HK-2 (cell line): ENCODE measurements around the gene SOBP.
A peak's percentile ranks its signal among the peaks of the same experiment; 100 is the strongest.
"Not testable (repeated sequence)": the region's sequence is repeated elsewhere in the genome, so short reads cannot be mapped to it uniquely, and the experiment has no call there.

Source experiments
- DNase-seq: peaks from one replicate; pipeline ENCODE4 v3.0.0-alpha.2; 2018; ENCODE audit not compliant: unreplicated experiment

SOBP gene

DNA sequence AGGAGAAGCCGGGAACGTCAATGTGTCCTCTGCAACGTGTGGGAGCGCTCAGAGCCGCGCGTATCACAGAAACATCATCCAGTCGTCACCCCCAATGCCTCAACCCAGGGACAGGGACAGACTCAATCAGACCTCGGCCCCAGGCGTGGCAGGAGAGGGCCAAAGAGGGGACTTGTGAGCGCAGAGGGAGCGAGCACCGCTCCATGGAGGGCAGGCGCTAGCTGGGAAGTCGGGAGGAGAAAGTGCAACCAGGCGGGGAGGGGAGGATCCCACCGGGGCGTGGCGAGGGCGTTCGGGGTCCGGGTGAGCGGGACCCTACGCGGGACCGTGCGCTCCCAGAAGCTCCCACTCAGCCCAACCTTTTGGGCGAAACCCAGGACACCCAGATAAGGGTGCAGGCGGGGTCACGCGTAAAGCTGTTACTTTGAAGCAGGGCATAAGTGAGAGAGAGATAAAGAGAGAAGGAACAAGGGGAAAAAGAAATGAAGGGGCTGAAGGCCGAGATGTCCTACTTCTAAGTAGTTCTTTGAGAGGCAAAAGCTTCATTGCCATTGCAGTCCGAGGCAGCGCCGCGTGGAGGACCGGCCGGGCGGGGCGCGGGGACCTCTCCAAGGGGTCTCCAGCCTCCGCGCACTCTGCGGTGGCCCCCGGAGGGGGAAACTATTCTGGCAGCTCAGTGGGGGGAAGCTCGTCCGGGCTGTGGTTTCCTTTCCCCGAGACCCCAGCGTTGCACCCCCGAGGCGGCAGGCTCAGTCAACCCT is 862 bp upstream of the SOBP start:
- DNase-seq: peak; percentile 2

- DNase-seq: peak; percentile 20
Measured at GRCh38 chr6:107490566-107491137, 735 bp downstream of the SOBP start.

DNA sequence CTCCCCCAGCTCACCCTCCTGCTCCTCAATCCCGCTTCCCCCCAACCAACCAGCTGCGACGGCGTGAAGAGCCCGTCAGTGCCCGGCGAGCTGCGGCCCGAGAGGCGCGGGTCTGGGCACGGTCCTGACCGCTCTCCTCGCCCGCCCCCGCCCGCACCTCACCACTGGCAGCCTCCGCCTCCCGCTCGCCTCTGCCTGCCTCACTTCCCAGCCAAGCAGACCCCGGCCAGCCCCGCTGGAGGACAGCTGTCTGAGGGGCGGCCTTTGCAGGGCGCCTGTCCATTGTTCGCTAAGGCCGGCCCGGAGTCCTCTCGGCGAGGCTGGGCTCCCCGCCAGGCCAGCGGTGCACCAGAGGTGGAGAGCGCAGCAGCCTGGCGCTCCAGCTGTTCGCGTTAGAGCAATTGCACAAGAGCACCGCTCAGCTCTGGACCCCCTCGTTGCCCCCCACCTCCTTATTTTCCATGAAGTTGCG is 1.3 kb downstream of the SOBP start:
- peak; percentile 1 for DNase-seq

- no peak for DNase-seq
Measured at GRCh38 chr6:107491760-107492660, 2.1 kb downstream of the SOBP start.

GRCh38 chr6:107493158-107494057 is 3.5 kb downstream of the SOBP start:
- DNase-seq: no peak

GRCh38 chr6:107495196-107495643 is 5.3 kb downstream of the SOBP start:
- no peak for DNase-seq

DNA sequence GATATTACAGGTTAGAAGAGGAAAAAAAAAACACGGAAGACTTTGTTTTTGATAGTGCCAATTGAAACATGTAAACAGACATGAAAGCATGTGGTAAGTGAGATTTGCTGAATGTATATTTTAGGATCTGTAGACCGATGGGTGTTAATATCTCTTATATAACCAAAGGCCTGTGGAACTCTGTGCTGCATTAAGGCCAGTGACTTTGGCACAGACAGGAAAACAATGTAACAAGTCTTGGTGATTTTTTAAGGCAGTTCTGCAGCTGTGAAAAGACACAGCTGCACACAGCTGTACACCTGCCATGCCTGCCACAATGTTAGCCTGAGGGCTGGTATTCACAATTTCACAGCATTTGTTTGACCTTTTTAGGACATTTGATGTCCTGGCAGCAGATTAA is 6.1 kb downstream of the SOBP start:
- DNase-seq: no peak

GRCh38 chr6:107496892-107497684 is 7.2 kb downstream of the SOBP start:
- no peak for DNase-seq

DNA sequence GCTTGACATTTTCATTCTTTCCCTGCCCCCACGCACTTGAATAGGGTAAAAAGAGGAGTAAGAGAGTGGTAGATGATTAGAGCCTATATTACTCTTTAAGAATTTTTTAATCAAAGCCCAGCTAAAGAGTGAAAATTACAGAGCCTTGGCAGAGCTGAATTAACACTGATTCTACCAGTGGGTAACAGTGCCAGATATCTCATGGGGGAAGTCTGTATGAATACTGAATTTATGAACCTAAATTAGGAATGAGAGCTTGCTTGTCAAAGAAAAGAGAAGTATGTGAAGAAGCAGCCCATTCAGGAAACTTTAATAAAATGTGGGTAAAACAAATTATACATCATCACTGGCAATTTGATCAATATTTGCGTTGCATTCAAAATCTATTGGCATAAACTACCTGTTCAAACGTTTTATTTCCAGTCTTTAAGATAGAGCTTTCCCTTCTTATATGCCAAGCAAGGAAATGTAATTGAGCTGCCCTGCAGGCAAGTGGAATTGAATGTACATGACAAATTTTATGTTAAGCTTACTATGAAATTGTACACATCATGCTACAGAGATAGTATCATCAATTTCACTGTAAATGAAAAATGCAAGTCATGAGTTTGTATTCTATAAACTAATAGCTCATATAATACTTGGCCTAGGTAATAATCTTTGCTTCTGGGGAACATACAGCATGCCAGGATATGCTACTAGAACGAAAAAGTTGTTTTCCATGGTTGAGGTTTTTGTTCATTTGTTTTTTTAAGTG is 14.5 kb downstream of the SOBP start:
- no peak for DNase-seq

DNA sequence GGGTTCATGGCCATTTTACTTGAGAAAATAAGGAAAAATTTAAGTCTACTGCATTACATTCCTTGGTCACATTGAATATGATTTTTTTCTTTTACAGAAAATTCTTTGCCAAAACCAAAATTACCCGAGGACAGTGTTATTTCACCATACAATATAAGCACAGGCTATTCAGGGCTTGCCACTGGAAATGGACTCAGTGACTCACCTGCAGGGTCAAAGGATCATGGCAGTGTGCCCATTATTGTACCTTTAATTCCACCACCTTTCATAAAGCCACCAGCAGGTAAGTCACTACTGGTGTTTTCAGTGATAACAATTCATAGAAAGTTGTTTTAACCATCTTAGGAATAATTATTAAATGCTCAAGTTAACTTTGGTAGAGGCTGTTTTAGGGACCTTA is 16.2 kb downstream of the SOBP start:
- DNase-seq: no peak

- DNase-seq: no peak
Measured at GRCh38 chr6:107509506-107509905, 19.6 kb downstream of the SOBP start.

DNA sequence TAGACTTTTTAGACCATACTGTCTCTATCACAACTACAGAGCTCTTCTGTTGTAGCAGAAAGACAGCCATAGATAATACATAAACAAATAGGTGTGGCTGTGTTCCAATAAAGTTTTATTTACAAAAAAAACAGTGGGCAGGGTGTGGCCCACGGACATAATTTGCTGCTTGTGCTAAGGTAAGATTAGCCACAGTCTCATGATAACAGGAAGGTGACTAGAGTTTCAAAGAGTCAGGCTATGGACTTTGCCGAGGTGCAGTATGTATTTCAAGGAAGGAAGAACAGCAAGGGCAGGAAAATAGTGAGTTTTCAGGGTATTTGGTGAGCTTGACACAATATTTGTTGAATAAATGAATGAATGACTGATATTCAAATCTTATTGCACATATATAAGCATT is 20.2 kb downstream of the SOBP start:
- DNase-seq: no peak

- no peak for DNase-seq
Measured at GRCh38 chr6:107511511-107511993, 21.6 kb downstream of the SOBP start.

GRCh38 chr6:107513214-107513613 is 23.3 kb downstream of the SOBP start:
- no peak for DNase-seq

DNA sequence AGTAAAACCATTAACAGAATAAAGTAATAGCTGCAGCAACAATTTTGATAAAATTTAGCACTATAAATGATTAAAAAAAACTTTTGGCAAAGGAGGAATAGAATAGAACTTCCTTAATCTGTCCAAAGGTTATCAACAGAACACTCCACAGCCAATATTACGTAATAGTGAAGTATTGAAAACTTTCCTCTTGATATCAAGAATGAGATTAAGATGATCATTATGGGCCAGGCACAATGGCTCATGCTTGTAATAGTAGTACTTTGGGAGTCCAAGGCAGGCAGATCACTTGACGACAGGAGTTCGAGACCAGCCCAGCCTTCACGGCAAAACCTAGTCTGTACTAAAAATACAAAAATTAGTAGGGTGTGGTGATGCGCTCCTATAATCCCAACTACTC is 26.0 kb downstream of the SOBP start:
- DNase-seq: no peak

DNA sequence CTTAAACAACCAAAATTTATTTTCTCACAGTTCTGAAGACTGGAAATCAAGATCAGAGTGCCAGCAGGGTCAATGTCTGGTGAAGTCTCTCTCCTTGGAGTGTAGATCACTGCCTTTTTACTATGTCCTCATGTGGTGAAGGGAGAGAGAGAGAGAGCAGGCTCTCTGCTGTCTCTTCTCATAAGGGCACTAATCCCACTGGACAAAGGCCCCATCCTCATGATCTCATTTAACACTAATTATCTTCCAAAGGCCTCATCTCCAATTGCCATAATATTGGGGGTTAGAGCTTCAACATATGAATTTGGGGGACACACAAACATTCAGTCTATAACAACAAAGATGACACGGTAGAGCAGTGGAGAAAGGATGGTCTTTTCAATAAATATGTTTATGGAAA is 27.4 kb downstream of the SOBP start:
- DNase-seq: no peak

DNA sequence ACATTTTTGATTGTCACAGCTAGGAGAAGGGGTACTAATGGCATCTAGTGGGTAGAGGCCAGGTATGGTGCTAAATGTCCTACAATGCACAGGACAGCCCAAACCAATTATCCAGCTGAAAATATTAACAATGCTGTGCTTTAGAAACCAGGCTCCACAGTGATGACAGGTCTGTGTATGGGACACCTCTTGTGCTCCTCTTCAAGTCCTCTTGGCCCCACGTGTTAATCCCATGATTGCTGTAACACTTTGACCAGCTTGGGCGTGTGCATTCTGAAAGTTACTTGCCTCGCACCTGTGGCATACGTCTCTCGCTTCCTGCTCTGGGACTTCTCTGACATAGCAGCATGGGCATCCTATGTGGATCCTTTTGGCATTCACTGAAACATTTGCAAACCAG is 29.3 kb downstream of the SOBP start:
- not testable (repeated sequence) for DNase-seq

DNA sequence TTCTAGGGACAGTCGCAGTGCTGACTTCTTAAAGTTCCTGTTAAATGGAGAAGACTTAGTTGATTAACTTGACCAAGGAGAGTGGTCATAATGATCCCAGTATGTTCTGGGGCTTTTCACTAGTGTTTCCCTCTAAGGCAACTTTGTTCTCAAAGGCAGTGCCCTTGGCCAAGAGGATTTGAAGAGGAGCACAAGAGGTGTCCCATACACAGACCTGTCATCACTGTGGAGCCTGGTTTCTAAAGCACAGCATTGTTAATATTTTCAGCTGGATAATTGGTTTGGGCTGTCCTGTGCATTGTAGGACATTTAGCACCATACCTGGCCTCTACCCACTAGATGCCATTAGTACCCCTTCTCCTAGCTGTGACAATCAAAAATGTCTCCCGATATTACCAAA is 30.8 kb downstream of the SOBP start:
- not testable (repeated sequence) for DNase-seq

DNA sequence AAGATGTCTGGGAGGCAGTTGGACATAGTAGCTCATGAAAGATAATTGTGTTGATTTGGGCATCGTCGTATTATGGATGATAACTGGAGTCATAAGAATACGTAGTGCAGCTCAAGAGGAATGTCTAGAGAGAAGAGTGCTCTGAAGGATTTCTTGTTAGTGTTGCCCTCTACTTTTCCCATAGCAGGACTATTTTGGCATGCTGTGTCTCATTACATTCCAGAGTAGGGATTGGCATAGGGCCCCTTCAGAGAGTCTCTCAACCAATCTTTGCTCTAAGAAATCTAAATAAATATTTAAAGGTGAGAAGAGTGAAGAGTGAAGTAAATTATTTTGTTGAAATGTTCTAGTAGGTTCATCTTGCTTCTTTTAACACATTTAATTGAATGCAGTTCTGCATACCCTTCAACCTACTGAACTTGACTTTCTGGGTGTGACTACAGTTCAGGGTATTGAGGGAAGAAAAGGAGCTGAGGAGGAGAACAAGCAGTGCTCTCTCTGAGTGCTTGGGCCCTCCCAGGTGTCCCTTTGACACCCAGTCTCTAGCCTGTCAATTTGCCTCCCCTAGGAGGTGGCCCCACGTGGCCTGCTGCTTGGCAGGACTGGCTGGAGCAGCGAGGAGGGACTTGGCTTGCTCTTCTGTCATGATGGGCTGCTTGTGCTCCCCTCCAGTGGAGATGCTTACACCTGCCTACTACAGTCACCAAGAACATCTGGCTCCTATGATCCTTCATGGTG is 33.3 kb downstream of the SOBP start:
- DNase-seq: no peak
